Right cardiac atrium (tissue), 5 donors: ENCODE data around the gene LATS2. TPM values are rescaled to one million over a fixed set of nuclear protein-coding genes. Genes with fewer than 3 reads are reported as not detected.
"Not testable (repeated sequence)": the region's sequence is repeated elsewhere in the genome, so short reads cannot be mapped to it uniquely, and the experiment has no call there.

Experiments used
- ATAC-seq, 2 donors: fragments of 200-7000 bp; cut with Tn5 transposase; one replicate each; pipeline versions ENCODE4 v1.8.0 to v1.9.1; 2020; ENCODE audit warnings: moderate library complexity in 2 of 2, mild to moderate bottlenecking in 1 of 2
- DNase-seq, 3 donors: peaks; one replicate each; pipeline ENCODE4 v3.0.0-alpha.2; 2020
- H3K27ac ChIP-seq: one replicate; pipeline ENCODE4 v1.5.1; 2013; ENCODE audit warnings: mild to moderate bottlenecking, low read length, control low read depth, moderate library complexity
- H3K27me3 ChIP-seq: one replicate; pipeline ENCODE4 v1.6.1; 2013; ENCODE audit not compliant: control insufficient read depth, insufficient read depth
- H3K4me1 ChIP-seq: one replicate; pipeline ENCODE4 v1.6.1; 2013; ENCODE audit warnings: low read length; ENCODE audit not compliant: control insufficient read depth, insufficient read depth
- H3K4me3 ChIP-seq: one replicate; pipeline ENCODE4 v1.5.1; 2013; ENCODE audit warnings: low read length, control low read depth
- H3K9me3 ChIP-seq: one replicate; pipeline ENCODE4 v1.6.1; 2013; ENCODE audit warnings: low read length; ENCODE audit not compliant: control insufficient read depth
- WGBS: extraction: QIAGEN DNeasy Blood & Tissue Kit; methylation state at CpG from one replicate; pipeline ENCODE4 v1.1.7; 2013; 5-methylcytosine and 5-hydroxymethylcytosine counted together
- intact Hi-C, 4 donors: fragments of 100-400 bp; cut with DNase I; formaldehyde crosslinking; loops; one replicate each; pipeline versions ENCODE4 v1.11.0 to v1.14.0; 2022 to 2023
- polyA plus RNA-seq: library from polyadenylated mRNA; stranded (reverse); fragments of 200-250 nt; gene quantifications from one replicate; pipeline ENCODE4 v1.2.3, GENCODE V29; 2013
- total RNA-seq, 4 donors: library from RNA; stranded (reverse); fragmentation: NEBNext Ultra II Directional; extraction: Animal tissue kit (Norgen Biotek cat#: 25700); gene quantifications; one replicate each; pipeline ENCODE4 v1.2.1, GENCODE V29; 2021
- donor health status: healthy with polysubstance abuse.
- donor health status: DM: no; HTN: yes; CAD: no.
- donor health status: DM: no; HTN: no; CAD: no.
- donor health status: DM: no; HTN: yes; CAD: no; lungs with severe emphysema.
- donor health status: DM: yes; HTN: yes; CAD: no.

Gene LATS2
- total and polyA plus RNA-seq, 5 donors, result 10.5 to 36.7 (median 23.6) TPM

- intact Hi-C loops, result no loop called here
- no peak overlapping the region for H3K27ac ChIP-seq
- H3K9me3 ChIP-seq, result no peaks in the 10 kb centered on the region
- ATAC-seq (no peak), DNase-seq (no peak)
- 90% methylated on average over 6 of the region's 6 CpGs for WGBS
- no peaks in the 10 kb centered on the region for H3K4me1 ChIP-seq
- no peak overlapping the region for H3K4me3 ChIP-seq
- no peaks in the 10 kb centered on the region for H3K27me3 ChIP-seq
Observed at GRCh38 chr13:20955496-20955895, 105.9 kb downstream of the LATS2 start.

- Histone ChIP-seq H3K27me3 (no peaks in the 10 kb centered on the region), H3K4me1 (no peaks in the 10 kb centered on the region), H3K9me3 (no peaks in the 10 kb centered on the region), H3K4me3 (no peak overlapping the region), H3K27ac (no peak overlapping the region)
- DNase-seq (no peak), ATAC-seq (no peak)
- intact Hi-C loops, result no loop called here
- 64% methylated on average over 16 of the region's 16 CpGs for WGBS
Observed at GRCh38 chr13:20953245-20953931, 108.0 kb downstream of the LATS2 start.

DNA sequence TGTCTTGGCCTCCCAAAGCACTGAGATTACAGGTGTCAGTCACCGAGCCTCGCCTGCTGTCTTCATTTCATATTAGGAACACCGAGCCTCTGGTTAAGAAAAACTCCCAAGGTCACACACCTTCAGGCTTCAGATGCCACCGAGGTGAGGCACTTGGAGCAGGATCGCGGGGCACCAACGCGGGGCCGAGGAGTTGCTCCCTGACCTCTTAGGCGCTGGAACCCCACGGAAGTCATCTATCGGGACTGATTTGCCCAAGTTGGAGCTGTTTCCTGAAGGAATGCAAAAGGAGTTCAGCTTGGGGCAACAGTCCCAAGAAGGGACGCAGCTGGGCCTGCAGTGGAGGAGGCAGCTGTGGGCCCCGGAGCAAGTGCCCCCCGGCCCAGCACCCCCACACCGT lies 108.5 kb downstream of the LATS2 start:
- WGBS, result 74% methylated on average over 16 of the region's 16 CpGs
- DNase-seq (no peak), ATAC-seq (no peak)
- Histone ChIP-seq H3K27ac (no peak overlapping the region), H3K27me3 (no peaks in the 10 kb centered on the region), H3K4me1 (no peaks in the 10 kb centered on the region), H3K4me3 (no peak overlapping the region), H3K9me3 (no peaks in the 10 kb centered on the region)
- intact Hi-C loops, result no loop called here

DNA sequence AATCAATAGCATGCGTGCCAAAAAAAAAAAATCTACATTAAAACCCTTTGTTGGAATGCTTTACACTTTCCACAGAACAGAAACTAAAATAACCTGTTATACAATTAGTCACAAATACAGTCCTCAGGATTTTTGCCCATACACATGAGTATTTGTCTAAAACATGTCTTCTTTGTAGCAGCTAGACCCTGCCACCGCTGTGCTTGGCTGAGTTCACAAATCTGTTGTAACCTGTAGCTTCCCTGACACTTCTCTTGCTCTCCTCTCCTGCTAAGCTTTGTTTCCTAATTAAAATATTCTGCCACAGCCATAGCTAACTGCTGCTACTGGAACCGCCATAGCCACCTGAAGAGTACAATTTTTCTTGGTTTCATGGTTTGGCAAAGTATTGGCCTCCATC lies 113.4 kb downstream of the LATS2 start:
- DNase-seq, H3K27ac ChIP-seq, H3K4me3 ChIP-seq, H3K4me1 ChIP-seq, ATAC-seq, H3K27me3 ChIP-seq, H3K9me3 ChIP-seq: not testable (repeated sequence)
- WGBS, result 92% methylated on average over 3 of the region's 3 CpGs
- intact Hi-C loops, result loop anchor here in 3 of 4 donors (10.0 kb wide), 5 partner anchors 107 to 527 kb away; partner anchors contain the start of genes LATS2 (in 1 of the 3), MRPL57 (in 1 of the 3) and SKA3 (in 1 of the 3)

- Histone ChIP-seq H3K4me3 (no peak overlapping the region), H3K4me1 (no peaks in the 10 kb centered on the region), H3K9me3 (no peaks in the 10 kb centered on the region), H3K27me3 (no peaks in the 10 kb centered on the region), H3K27ac (no peak overlapping the region)
- intact Hi-C loops, result loop anchor here in 3 of 4 donors (10.0 kb wide), 5 partner anchors 109 to 529 kb away; partner anchors contain the start of genes LATS2 (in 1 of the 3), MRPL57 (in 1 of the 3) and SKA3 (in 1 of the 3)
- 6% methylated on average over 29 of the region's 29 CpGs for WGBS
- DNase-seq (peak; percentile 16 to 64 (median 47)), ATAC-seq (peak; percentile 25 to 26)
Observed at GRCh38 chr13:20945952-20946383, 115.4 kb downstream of the LATS2 start.

DNA sequence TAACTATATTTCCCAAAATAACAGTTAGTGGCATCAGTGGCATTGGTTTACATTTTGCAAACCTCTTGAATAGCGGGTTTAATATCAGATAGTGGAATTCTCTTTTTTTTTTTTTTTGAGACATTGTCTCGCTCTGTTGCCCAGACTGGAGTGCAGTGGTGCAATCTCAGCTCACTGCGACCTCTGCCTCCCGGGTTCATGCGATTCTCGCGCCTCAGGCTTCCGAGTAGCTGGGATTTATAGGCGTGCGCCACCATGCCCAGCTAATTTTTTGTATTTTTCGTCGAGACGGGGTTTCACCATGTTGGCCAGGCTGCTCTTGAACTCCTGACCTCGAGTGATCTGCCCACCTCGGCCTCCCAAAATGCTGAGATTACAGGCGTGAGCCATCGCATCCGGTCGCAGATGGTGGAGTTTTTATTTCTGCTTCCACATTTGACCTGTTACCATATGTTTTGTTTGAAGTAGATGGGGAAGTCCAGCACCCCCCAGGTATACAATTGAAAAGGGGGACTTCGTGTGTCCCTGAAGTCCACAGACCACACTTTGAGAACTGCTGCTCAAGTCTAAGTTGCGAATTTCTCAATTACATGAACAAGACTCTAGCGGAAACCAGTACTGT lies 118.3 kb downstream of the LATS2 start:
- H3K27me3 ChIP-seq, result no peaks in the 10 kb centered on the region
- ATAC-seq (no peak), DNase-seq (peak in 1 of 3 donors; percentile 42)
- H3K4me3 ChIP-seq, result no peak overlapping the region
- H3K27ac ChIP-seq, result no peak overlapping the region
- no peaks in the 10 kb centered on the region for H3K9me3 ChIP-seq
- no peaks in the 10 kb centered on the region for H3K4me1 ChIP-seq
- WGBS, result 68% methylated on average over 22 of the region's 22 CpGs
- intact Hi-C loops, result loop anchor here in 3 of 4 donors (5.0 to 10.0 kb wide), 7 partner anchors 112 to 539 kb away; partner anchors contain the start of genes LATS2 (in 1 of the 3), MRPL57 (in 1 of the 3) and SKA3 (in 1 of the 3)

GRCh38 chr13:20940511-20940910 lies 120.9 kb downstream of the LATS2 start:
- H3K4me1 ChIP-seq, H3K9me3 ChIP-seq, ATAC-seq, DNase-seq, H3K27me3 ChIP-seq, H3K4me3 ChIP-seq, H3K27ac ChIP-seq: not testable (repeated sequence)
- intact Hi-C loops, result loop anchor here in 3 of 4 donors (5.0 to 10.0 kb wide), 7 partner anchors 114 to 542 kb away; partner anchors contain the start of genes LATS2 (in 1 of the 3), MRPL57 (in 1 of the 3) and SKA3 (in 1 of the 3)
- 88% methylated on average over 10 of the region's 10 CpGs for WGBS

DNA sequence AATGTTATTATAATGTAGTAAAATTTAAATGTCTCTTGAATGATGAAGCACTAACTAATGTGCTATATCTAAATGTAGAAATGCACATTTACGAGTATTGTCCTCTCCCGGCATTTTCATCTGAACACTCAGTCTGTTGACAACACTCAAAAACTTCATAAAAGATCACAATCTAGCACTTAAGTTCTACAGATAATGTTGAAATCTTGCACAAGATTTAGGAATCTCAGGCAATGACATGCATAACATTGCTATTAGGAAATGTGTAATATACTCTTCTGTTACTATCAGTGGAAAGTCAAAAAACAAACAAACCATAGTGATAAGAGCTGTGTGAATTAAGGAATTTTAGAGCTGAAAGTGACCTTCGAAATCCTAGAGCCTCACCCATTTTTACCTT lies 121.3 kb downstream of the LATS2 start:
- no peaks in the 10 kb centered on the region for H3K4me1 ChIP-seq
- no peak overlapping the region for H3K4me3 ChIP-seq
- intact Hi-C loops, result loop anchor here in 3 of 4 donors (5.0 to 10.0 kb wide), 7 partner anchors 115 to 542 kb away; partner anchors contain the start of genes LATS2 (in 1 of the 3), MRPL57 (in 1 of the 3) and SKA3 (in 1 of the 3)
- 66% methylated on average over 3 of the region's 3 CpGs for WGBS
- no peak overlapping the region for H3K27ac ChIP-seq
- H3K27me3 ChIP-seq, result no peaks in the 10 kb centered on the region
- ATAC-seq (no peak), DNase-seq (no peak)
- no peaks in the 10 kb centered on the region for H3K9me3 ChIP-seq

- H3K27ac ChIP-seq, result peak overlapping the region; percentile 87
- WGBS, result 36% methylated on average over 4 of the region's 4 CpGs
- no peak overlapping the region for H3K4me3 ChIP-seq
- ATAC-seq (peak; percentile 56 to 73), DNase-seq (peak; percentile 17 to 61 (median 58))
- intact Hi-C loops, result loop anchor here in 3 of 4 donors (5.0 to 10.0 kb wide), 7 partner anchors 115 to 543 kb away; partner anchors contain the start of genes LATS2 (in 1 of the 3), MRPL57 (in 1 of the 3) and SKA3 (in 1 of the 3)
- H3K4me1 ChIP-seq, result no peaks in the 10 kb centered on the region
- no peaks in the 10 kb centered on the region for H3K9me3 ChIP-seq
- H3K27me3 ChIP-seq, result no peaks in the 10 kb centered on the region
Observed at GRCh38 chr13:20939662-20940061, 121.7 kb downstream of the LATS2 start.

DNA sequence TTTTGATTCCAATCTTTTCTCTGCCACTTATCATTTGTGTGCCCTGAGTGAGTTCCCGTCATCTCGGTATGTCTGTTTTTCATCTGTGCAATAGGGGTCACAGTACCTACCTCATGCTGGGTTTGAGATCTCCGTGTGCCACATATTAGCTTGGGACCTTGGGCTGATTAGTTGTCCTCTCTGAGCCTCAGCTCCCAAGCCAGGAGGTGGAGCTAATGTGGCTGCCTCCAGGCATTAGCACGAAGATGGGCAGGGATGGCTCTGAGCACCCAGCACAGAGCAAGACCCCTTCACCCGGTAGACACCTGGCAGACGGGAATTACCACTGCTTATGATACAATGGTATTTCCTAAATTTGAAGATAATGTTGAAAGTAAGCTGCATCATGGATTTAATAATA lies 123.1 kb downstream of the LATS2 start:
- Histone ChIP-seq H3K27ac (no peak overlapping the region), H3K27me3 (no peaks in the 10 kb centered on the region), H3K9me3 (no peaks in the 10 kb centered on the region), H3K4me1 (no peaks in the 10 kb centered on the region), H3K4me3 (no peak overlapping the region)
- no peak for DNase-seq
- intact Hi-C loops, result no loop called here
- ATAC-seq, result no peak
- 75% methylated on average over 6 of the region's 6 CpGs for WGBS
